BE2C (cell line): Measurements from ENCODE around the gene HAS3.
"Not testable (repeated sequence)": the region's sequence is repeated elsewhere in the genome, so short reads cannot be mapped to it uniquely, and the experiment has no call there.

Experiments
- DNase-seq: peaks from one replicate; pipeline ENCODE4 v3.0.0-alpha.2; 2020
- H3K27me3 ChIP-seq: fragments of 250-450 bp; sonication (Bioruptor Pico); 2 replicates; pipeline ENCODE4 v1.5.1; 2020; ENCODE audit warnings: mild to moderate bottlenecking
- H3K36me3 ChIP-seq: fragments of 250-450 bp; sonication (Bioruptor Pico); 2 replicates; pipeline ENCODE4 v1.5.1; 2020; ENCODE audit warnings: mild to moderate bottlenecking
- H3K4me1 ChIP-seq: fragments of 250-450 bp; sonication (Bioruptor Pico); 2 replicates; pipeline ENCODE4 v1.5.1; 2020
- H3K4me3 ChIP-seq: 2 replicates; pipeline ENCODE4 v1.5.1; 2011; ENCODE audit warnings: low read depth, low read length
- H3K9me3 ChIP-seq: fragments of 250-450 bp; sonication (Bioruptor Pico); 2 replicates; pipeline ENCODE4 v1.5.1; 2020
- TF ChIP-seq, protein P1 (sequence below): IDR thresholded peaks from 2 replicates; pipeline ENCODE4 v1.5.1; 2012; ENCODE audit warnings: mild to moderate bottlenecking, low read depth, low read length

The HAS3 gene

DNA sequence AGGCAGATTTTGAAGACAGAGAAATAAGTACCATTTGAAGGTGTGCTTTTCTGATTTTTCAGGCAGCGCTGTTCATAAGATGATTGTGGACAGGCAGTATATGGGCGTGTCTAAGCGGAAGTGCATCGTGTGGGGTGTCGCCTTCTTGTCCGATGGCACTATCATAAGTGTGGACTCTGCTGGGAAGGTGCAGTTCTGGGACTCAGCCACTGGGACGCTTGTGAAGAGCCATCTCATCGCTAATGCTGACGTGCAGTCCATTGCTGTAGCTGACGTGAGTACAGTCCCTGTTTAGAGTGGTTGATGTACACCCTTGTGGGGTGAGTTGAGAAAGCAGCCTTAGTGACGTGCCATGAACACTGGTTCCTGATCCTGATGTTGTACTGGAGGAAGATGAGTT lies 37.7 kb downstream of the HAS3 start:
- no peaks in the 10 kb centered on the region for H3K27me3 ChIP-seq
- peaks cover 81% of the 10 kb centered on the region for H3K36me3 ChIP-seq
- no peaks in the 10 kb centered on the region for H3K4me1 ChIP-seq
- no peaks in the 10 kb centered on the region for H3K9me3 ChIP-seq
- DNase-seq: peak; percentile 37
- TF ChIP-seq, protein P1, sequence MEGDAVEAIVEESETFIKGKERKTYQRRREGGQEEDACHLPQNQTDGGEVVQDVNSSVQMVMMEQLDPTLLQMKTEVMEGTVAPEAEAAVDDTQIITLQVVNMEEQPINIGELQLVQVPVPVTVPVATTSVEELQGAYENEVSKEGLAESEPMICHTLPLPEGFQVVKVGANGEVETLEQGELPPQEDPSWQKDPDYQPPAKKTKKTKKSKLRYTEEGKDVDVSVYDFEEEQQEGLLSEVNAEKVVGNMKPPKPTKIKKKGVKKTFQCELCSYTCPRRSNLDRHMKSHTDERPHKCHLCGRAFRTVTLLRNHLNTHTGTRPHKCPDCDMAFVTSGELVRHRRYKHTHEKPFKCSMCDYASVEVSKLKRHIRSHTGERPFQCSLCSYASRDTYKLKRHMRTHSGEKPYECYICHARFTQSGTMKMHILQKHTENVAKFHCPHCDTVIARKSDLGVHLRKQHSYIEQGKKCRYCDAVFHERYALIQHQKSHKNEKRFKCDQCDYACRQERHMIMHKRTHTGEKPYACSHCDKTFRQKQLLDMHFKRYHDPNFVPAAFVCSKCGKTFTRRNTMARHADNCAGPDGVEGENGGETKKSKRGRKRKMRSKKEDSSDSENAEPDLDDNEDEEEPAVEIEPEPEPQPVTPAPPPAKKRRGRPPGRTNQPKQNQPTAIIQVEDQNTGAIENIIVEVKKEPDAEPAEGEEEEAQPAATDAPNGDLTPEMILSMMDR: peak; percentile 34
- H3K4me3 ChIP-seq: no peak overlapping the region

DNA sequence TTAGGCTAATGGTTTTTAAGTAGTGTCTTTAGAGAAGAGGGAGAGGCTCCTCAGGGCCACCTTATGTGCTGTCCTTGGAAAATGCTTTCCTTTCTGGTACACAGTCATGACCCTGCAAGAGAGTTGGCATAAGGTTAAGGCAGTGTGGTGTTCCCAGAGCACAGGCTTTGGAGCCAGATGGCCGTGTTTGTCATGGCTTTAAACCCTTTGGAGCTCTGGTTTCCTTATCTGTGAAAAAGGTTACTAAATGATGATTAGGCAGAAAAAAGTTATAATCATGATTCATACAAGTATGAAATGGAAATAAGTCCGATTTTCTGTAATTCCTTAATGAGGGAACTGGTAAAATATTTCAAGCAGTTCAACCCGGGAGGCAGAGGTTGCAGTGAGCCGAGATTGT lies 40.2 kb downstream of the HAS3 start:
- TF ChIP-seq, protein P1: no peak
- H3K9me3 ChIP-seq: no peaks in the 10 kb centered on the region
- H3K36me3 ChIP-seq: peaks cover 77% of the 10 kb centered on the region
- no peak overlapping the region for H3K4me3 ChIP-seq
- H3K27me3 ChIP-seq: no peaks in the 10 kb centered on the region
- peak; percentile 27 for DNase-seq
- no peaks in the 10 kb centered on the region for H3K4me1 ChIP-seq

DNA sequence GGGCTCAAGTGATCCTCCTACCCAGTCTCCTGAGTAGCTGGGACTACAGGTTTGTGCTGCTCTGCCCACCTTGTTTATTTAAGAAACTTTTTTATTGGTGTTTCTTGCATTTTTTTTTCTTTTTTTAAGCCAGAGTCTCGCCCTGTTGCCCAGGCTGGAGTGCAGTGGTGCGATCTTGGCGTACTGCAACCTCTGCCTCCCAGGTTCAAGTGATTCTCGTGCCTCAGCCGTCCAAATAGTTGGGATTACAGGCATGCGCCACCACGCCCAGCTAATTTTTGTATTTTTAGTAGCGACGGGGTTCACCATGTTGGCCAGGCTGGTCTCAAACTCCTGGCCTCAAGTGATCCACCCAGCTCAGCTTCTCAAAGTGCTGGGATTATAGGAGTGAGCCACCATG lies 44.2 kb downstream of the HAS3 start:
- DNase-seq, H3K4me1 ChIP-seq, H3K4me3 ChIP-seq, H3K27me3 ChIP-seq, H3K9me3 ChIP-seq: not testable (repeated sequence)
- peaks cover 79% of the 10 kb centered on the region for H3K36me3 ChIP-seq

DNA sequence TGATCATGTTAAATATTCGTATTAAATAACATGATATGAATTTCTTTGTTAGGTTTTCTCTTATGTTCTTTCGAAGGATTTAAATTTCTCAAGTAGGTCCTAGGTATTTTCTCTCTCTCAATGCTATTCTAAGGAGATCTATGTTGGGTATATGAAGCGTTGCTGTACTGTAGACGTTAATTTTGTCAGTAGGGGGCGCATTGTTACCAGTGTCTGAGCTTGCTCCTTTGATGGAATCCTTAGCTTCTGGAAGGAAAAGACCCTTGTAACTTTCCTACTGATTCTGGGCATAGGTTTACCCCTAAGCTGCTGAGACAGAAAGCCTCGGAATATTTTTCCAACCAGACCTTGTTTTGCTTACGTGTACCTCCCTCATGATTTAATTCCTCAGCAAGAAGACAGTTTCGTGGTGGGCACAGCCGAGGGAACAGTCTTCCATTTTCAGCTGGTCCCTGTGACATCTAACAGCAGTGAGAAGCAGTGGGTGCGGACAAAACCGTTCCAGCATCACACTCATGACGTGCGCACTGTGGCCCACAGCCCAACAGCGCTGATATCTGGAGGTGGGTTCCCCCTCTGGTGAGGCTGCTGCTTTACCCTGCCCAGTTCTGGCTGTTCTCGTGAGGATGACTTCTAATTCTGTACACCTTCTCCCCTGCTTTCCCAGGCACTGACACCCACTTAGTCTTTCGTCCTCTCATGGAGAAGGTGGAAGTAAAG lies 44.9 kb downstream of the HAS3 start:
- peak; percentile 72 for DNase-seq
- TF ChIP-seq, protein P1: peak; percentile 89
- Histone ChIP-seq H3K4me1 (no peaks in the 10 kb centered on the region), H3K9me3 (no peaks in the 10 kb centered on the region), H3K4me3 (no peak overlapping the region), H3K27me3 (no peaks in the 10 kb centered on the region), H3K36me3 (peaks cover 79% of the 10 kb centered on the region)

DNA sequence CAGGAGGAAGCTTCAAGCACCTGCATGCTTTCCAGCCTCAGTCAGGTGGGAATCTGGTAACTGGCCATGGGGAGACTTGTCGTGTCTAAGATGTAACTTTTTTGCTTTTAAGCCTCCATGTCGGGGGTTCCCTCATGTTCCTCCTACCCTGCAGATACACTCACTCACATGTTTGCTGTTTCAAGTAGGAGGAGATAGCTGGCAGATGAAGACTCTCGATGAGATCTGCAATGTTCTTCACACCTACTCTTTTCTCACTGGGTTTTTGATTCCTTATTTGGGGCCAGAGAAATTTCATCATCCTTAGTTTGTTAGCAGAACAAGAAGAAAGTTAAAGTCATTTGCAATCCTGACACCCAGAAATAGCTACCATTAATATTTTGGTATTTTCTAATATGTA lies 51.7 kb downstream of the HAS3 start:
- DNase-seq: no peak
- peaks cover 91% of the 10 kb centered on the region for H3K36me3 ChIP-seq
- TF ChIP-seq, protein P1: no peak
- H3K27me3 ChIP-seq: no peaks in the 10 kb centered on the region
- no peak overlapping the region for H3K4me3 ChIP-seq
- H3K4me1 ChIP-seq: no peaks in the 10 kb centered on the region
- no peaks in the 10 kb centered on the region for H3K9me3 ChIP-seq

DNA sequence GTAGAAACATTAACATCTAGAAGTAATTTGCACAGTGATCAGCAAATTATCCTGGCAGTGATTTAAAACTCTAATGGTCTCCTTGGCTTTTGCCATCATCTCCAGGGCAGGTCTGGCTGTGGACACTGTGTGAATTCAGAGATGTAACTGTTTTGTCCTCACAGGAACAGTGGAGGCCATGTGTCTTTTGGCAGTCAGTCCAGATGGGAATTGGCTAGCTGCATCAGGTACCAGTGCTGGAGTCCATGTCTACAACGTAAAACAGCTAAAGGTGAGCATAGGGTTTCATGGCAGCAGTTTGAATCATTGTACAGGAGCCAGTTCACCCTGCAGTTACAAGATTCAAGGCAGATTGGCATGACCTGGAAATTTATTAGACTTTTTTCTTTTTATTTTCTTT lies 54.7 kb downstream of the HAS3 start:
- Histone ChIP-seq H3K4me1 (no peaks in the 10 kb centered on the region), H3K27me3 (no peaks in the 10 kb centered on the region), H3K4me3 (no peak overlapping the region), H3K9me3 (no peaks in the 10 kb centered on the region), H3K36me3 (peaks cover 82% of the 10 kb centered on the region)
- no peak for DNase-seq
- TF ChIP-seq, protein P1: no peak
